EL (cell line): ENCODE results near the gene EGF.

Experiments
- DNase-seq: peaks from one replicate; pipeline ENCODE4 v3.0.0-alpha.2; 2016

Gene EGF

GRCh38 chr4:110042545-110043517, 130.1 kb downstream of the EGF start:
- no peak for DNase-seq

GRCh38 chr4:110046588-110047049, 133.9 kb downstream of the EGF start:
- DNase-seq = peak; percentile 11

- DNase-seq = peak; percentile 50
These were observed 137.6 kb downstream of the EGF start for GRCh38 chr4:110049951-110050925.

DNA sequence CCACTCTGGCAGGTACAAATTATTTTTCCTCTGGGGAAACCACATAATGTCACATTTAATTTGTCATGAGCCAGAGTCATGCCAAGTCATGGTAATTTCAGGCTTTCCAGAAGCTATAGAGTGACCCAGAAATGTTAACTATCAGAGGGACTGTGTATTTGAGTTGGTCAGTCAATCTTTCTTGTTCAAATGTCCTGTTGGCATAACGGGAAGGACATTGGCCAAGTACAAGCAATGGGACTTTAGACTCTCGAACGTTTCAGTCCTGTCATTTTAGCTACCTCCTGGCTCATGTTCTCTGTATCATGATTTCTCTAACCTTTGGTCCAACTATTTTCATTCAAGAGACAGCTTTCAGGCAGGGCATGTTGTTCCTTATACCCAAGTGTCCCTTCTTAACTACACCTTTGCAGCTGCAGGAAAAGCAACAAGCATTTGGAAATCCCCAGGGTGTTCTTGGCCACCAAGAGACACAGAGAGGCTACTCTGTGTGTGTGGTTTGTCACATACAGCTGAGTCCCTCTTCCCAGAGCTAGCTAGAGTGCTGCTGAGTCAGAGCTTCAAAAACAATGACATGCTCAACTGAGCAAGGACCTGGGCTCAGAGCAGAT, 142.6 kb downstream of the EGF start:
- peak; percentile 5 for DNase-seq

GRCh38 chr4:110058677-110059076, 146.0 kb downstream of the EGF start:
- DNase-seq = no peak

DNA sequence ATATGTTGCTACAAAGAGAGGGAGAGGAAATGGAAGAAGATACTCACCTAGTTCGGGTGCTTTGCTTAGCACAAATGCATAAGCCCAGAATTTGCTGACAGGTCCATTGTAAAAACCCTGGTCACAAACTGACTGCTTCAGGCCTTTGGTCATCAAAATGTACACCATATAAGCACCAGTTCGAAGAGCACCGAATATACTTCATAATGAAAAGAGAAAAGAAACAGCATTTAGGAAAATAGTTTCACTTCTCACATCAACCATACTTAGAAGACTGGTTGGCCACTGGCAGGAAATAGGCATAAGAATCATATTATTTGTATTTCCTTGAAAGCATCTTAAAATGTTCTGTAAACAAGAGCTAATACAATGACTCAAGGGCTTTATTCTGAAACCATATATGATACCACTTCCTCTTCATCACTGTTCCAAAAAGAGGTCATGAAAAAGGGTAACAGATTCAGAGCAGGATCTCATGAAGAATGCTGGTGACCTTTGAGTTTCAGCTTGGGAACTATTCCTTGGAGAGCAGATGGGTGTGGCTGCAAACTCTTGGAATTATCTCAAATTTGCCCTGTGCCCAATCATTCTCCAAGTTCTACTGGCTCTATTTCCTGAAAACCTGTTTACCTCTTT, 147.0 kb downstream of the EGF start:
- peak; percentile 18 for DNase-seq

GRCh38 chr4:110061076-110061475, 148.4 kb downstream of the EGF start:
- no peak for DNase-seq
